HepG2 (cell line): ENCODE results near the gene ITGA7. TPM values are rescaled to one million over a fixed set of nuclear protein-coding genes. Genes with fewer than 3 reads are reported as not detected.
A peak's percentile ranks its signal among the peaks of the same experiment; 100 is the strongest.

Experiments used
- BCL6 ChIP-seq: IDR thresholded peaks from 2 replicates; pipeline ENCODE4 v1.6.1; 2016; ENCODE audit warnings: missing genetic modification reagents, missing compliant biosample characterization
- EP300 ChIP-seq, 3 experiments: sonication (generic) in 1 of 3; formaldehyde crosslinking in 1 of 3; IDR thresholded peaks; 2 replicates each; pipeline versions ENCODE4 v1.5.1 to v1.6.1; 2011 to 2020; ENCODE audit warnings: low read depth in 2 of 3, low read length in 2 of 3, borderline replicate concordance in 1 of 3, improper control_type of control experiment in 1 of 3, mild to moderate bottlenecking in 1 of 3, missing genetic modification reagents in 1 of 3, moderate library complexity in 1 of 3
- FOXA1 ChIP-seq, 2 experiments: fragments of 450-650 bp in 1 of 2; sonication (generic) in 1 of 2; formaldehyde crosslinking in 1 of 2; IDR thresholded peaks; 2 replicates each; pipeline versions ENCODE4 v1.4.0 to v1.6.1; 2016 to 2020; ENCODE audit warnings: missing genetic modification reagents in 1 of 2
- FOXP1 ChIP-seq, 2 experiments: fragments of 450-650 bp in 1 of 2; IDR thresholded peaks; 2 replicates each; pipeline ENCODE4 v1.6.1; 2017 to 2018; ENCODE audit warnings: antibody characterized with exemption in 1 of 2
- GATAD2A ChIP-seq: IDR thresholded peaks from 2 replicates; pipeline ENCODE4 v1.6.1; 2016
- HMG20B ChIP-seq: conservative IDR thresholded peaks from 2 replicates; pipeline ENCODE4 v1.6.1; 2016; ENCODE audit warnings: missing genetic modification reagents, missing compliant biosample characterization
- LCORL ChIP-seq, 2 experiments: fragments of 450-650 bp in 1 of 2; sonication (generic) in 1 of 2; formaldehyde crosslinking in 1 of 2; IDR thresholded peaks; 2 replicates each; pipeline versions ENCODE4 v1.5.0 to v1.6.1; 2017 to 2020; ENCODE audit warnings: antibody characterized with exemption in 1 of 2, missing genetic modification reagents in 1 of 2
- NONO ChIP-seq, 2 experiments: fragments of 450-650 bp in 1 of 2; sonication (generic) in 1 of 2; formaldehyde crosslinking in 1 of 2; IDR thresholded peaks in 1 of 2; conservative IDR thresholded peaks in 1 of 2; 2 replicates each; pipeline versions ENCODE4 v1.6.1 to v1.8.0; 2017 to 2022; ENCODE audit warnings: mild to moderate bottlenecking in 1 of 2, missing genetic modification reagents in 1 of 2, moderate library complexity in 1 of 2
- REPIN1 ChIP-seq: sonication (generic); formaldehyde crosslinking; IDR thresholded peaks from 2 replicates; pipeline ENCODE4 v1.8.0; 2022; ENCODE audit warnings: missing genetic modification reagents, low read depth, mild to moderate bottlenecking, borderline replicate concordance
- SOX13 ChIP-seq, 3 experiments: fragments of 450-650 bp in 1 of 3; sonication (generic) in 1 of 3; formaldehyde crosslinking in 1 of 3; IDR thresholded peaks in 2 of 3; conservative IDR thresholded peaks in 1 of 3; 2 replicates each; pipeline versions ENCODE4 v1.5.0 to v1.6.1; 2016 to 2020; ENCODE audit warnings: antibody characterized with exemption in 1 of 3, mild to moderate bottlenecking in 1 of 3, missing compliant biosample characterization in 1 of 3, missing genetic modification reagents in 1 of 3, moderate library complexity in 1 of 3
- SRF ChIP-seq: IDR thresholded peaks from 2 replicates; pipeline ENCODE4 v1.6.1; 2011; ENCODE audit warnings: mild to moderate bottlenecking, low read depth, low read length, moderate library complexity
- TBX3 ChIP-seq: fragments of 450-650 bp; IDR thresholded peaks from 2 replicates; pipeline ENCODE4 v1.6.1; 2017; ENCODE audit warnings: antibody characterized with exemption, mild to moderate bottlenecking, inconsistent platforms, borderline replicate concordance
- TCF7 ChIP-seq: sonication (generic); IDR thresholded peaks from 2 replicates; pipeline ENCODE4 v1.6.1; 2016; ENCODE audit warnings: antibody characterized with exemption, low read depth
- TCF7L2 ChIP-seq: IDR thresholded peaks from 2 replicates; pipeline ENCODE4 v1.6.1; 2011; ENCODE audit warnings: mild to moderate bottlenecking, low read depth, low read length, moderate library complexity
- TFAP4 ChIP-seq: sonication (generic); IDR thresholded peaks from 2 replicates; pipeline ENCODE4 v1.6.1; 2016; ENCODE audit warnings: low read depth, borderline replicate concordance
- ZFP36L2 ChIP-seq: sonication (generic); formaldehyde crosslinking; IDR thresholded peaks from 2 replicates; pipeline ENCODE4 v1.4.0; 2020; ENCODE audit warnings: missing genetic modification reagents
- ZKSCAN1 ChIP-seq: fragments of 150-350 bp; IDR thresholded peaks from 2 replicates; pipeline ENCODE4 v1.6.1; 2014; ENCODE audit warnings: low read length
- ZNF362 ChIP-seq: sonication (generic); formaldehyde crosslinking; IDR thresholded peaks from 2 replicates; pipeline ENCODE4 v1.4.0; 2020; ENCODE audit warnings: missing genetic modification reagents, mild to moderate bottlenecking, borderline replicate concordance
- ZNF547 ChIP-seq: sonication (generic); formaldehyde crosslinking; IDR thresholded peaks from 2 replicates; pipeline ENCODE4 v1.5.1; 2020; ENCODE audit warnings: mild to moderate bottlenecking, missing genetic modification reagents
- ZSCAN21 ChIP-seq: sonication (generic); formaldehyde crosslinking; IDR thresholded peaks from 2 replicates; pipeline ENCODE4 v1.8.0; 2022; ENCODE audit warnings: mild to moderate bottlenecking, missing genetic modification reagents, moderate library complexity, borderline replicate concordance
- polyA plus RNA-seq, 8 experiments: library from polyadenylated mRNA; depleted of rRNA in 3 of 8; stranded (reverse) in 7 of 8; unstranded in 1 of 8; fragments of >200 nt; fragmentation: Illumina TruSeq in 4 of 8; extraction: Trizol in 4 of 8; gene quantifications; 2 replicates each; pipeline versions ENCODE4 v1.2.1 to v1.2.3, GENCODE V29; 2011 to 2016; ENCODE audit warnings: low read depth in 4 of 8, missing spikeins in 1 of 8, mixed read lengths in 1 of 8; ENCODE audit not compliant: insufficient read depth in 1 of 8
- total RNA-seq, 5 experiments: library from RNA; depleted of rRNA; stranded (reverse); fragments of >200 nt; fragmentation: Illumina TruSeq; extraction: Trizol; gene quantifications; 2 replicates each; pipeline ENCODE4 v1.2.3, GENCODE V29; 2016; ENCODE audit warnings: low read depth in 1 of 5

ITGA7 gene
- total and polyA plus RNA-seq, 2 of the 13 experiments (the other 11 are each of a cell fraction or from before 2014, with no cell fraction given) = 0.65 to 0.75 TPM

GRCh38 chr12:55704824-55705718 lies 2.6 kb downstream of the ITGA7 start (continued):
- TF ChIP-seq ZNF362 (CRISPR knock-in tag) (no peak), LCORL (IDR thresholded peaks at IDR 0.05) (no peak), LCORL (CRISPR knock-in tag; IDR thresholded peaks at IDR 0.05) (peak; percentile 47; the same call in 1 of the 2 replicates), TBX3 (peak; percentile 92; the same call in 1 of the 2 replicates), HMG20B (CRISPR knock-in tag) (0 out of 2 replicates have a peak, but pooled peaks have one; percentile 31), REPIN1 (CRISPR knock-in tag) (0 out of 2 replicates have a peak, but pooled peaks have one; percentile 44), TCF7L2 (peak; percentile 83), ZNF547 (CRISPR knock-in tag) (no peak), EP300 (IDR thresholded peaks at IDR 0.05; ENCODE audit: low read depth in 2 of 2, low read length in 2 of 2) (peak in 1 of 2 experiments; percentile 58; a peak in 1 of 4 replicates), EP300 (CRISPR knock-in tag; IDR thresholded peaks at IDR 0.05; ENCODE audit: borderline replicate concordance) (no peak), TFAP4 (peak; percentile 77), NONO (IDR thresholded peaks at IDR 0.05) (no peak), NONO (CRISPR knock-in tag; conservative IDR thresholded peaks at IDR 0.05) (peak; percentile 28; the same call in 1 of the 2 replicates), TCF7 (peak; percentile 86), ZFP36L2 (no peak), ZKSCAN1 (no peak), SRF (no peak), GATAD2A (CRISPR knock-in tag) (0 out of 2 replicates have a peak, but pooled peaks have one; percentile 29), ZSCAN21 (CRISPR knock-in tag) (no peak), SOX13 (IDR thresholded peaks at IDR 0.05) (no peak; the same call in 1 of the 2 replicates), SOX13 (CRISPR knock-in tag; conservative IDR thresholded peaks at IDR 0.05 in 1 of 2, IDR thresholded peaks at IDR 0.05 in 1 of 2) (0 out of 4 replicates have a peak, but pooled peaks of 1 of the 2 experiments have one; percentile 30), BCL6 (peak; percentile 65; the same call in 1 of the 2 replicates), FOXP1 (IDR thresholded peaks at IDR 0.05) (peak; percentile 27; the same call in 1 of the 2 replicates), FOXP1 (CRISPR knock-in tag; IDR thresholded peaks at IDR 0.05) (peak; percentile 67; the same call in 1 of the 2 replicates), FOXA1 (IDR thresholded peaks at IDR 0.05) (no peak), FOXA1 (CRISPR knock-in tag; IDR thresholded peaks at IDR 0.05) (peak; percentile 83)
